Measurements from ENCODE around the gene UBE2A. TPM values are rescaled to one million over a fixed set of nuclear protein-coding genes. Genes with fewer than 3 reads are reported as not detected.

UBE2A gene
- total and polyA plus RNA-seq, 10 of the 15 experiments (the other 5 are each of a cell fraction or from before 2014, with no cell fraction given): 20.8 to 121 (median 48.4) TPM

- ATAC-seq: peak; percentile 69
- peak overlapping the region; percentile 34; the same call in 1 of the 2 replicates for H3K4me2 ChIP-seq (ENCODE audit: control insufficient read depth, insufficient read depth)
- TF ChIP-seq TBL1XR1 (IDR thresholded peaks at IDR 0.05; ENCODE audit: low read depth, low read length): no peak
- no peak for TF ChIP-seq RFX5 (IDR thresholded peaks at IDR 0.05; ENCODE audit: low read depth, low read length)
- no peak for TF ChIP-seq SMC3 (IDR thresholded peaks at IDR 0.05; ENCODE audit: borderline replicate concordance, low read length)
- no peak for TF ChIP-seq CEBPB (IDR thresholded peaks at IDR 0.05; ENCODE audit: borderline replicate concordance in 1 of 2, low read depth in 2 of 2, low read length in 2 of 2)
- no peak for TF ChIP-seq ATF7 (IDR thresholded peaks at IDR 0.05; ENCODE audit: low read depth)
- no peak for TF ChIP-seq TCF12 (IDR thresholded peaks at IDR 0.05; ENCODE audit: low read depth, low read length)
- TF ChIP-seq ZNF592 (IDR thresholded peaks at IDR 0.05): no peak
- TF ChIP-seq POLR2A (IDR thresholded peaks at IDR 0.05; ENCODE audit: low read depth, low read length): no peak; the same call in 1 of the 2 replicates
- TF ChIP-seq USF2 (IDR thresholded peaks at IDR 0.05; ENCODE audit: borderline replicate concordance, low read depth, low read length): no peak
- peak in 1 of 3 experiments; percentile 5; a peak in 1 of 6 replicates for TF ChIP-seq CTCF (IDR thresholded peaks at IDR 0.05 in 2 of 3, conservative IDR thresholded peaks at IDR 0.05 in 1 of 3; ENCODE audit: control insufficient read depth in 2 of 3, extremely low read depth in 1 of 3, insufficient read depth in 1 of 3, low read depth in 3 of 3, low read length in 3 of 3)
- 0 out of 2 replicates have a peak, but pooled peaks have one; percentile 17 for TF ChIP-seq NBN (IDR thresholded peaks at IDR 0.05)
- no peak for TF ChIP-seq YY1 (IDR thresholded peaks at IDR 0.05; ENCODE audit: low read depth, low read length)
- no peak for TF ChIP-seq MEF2B (IDR thresholded peaks at IDR 0.05; ENCODE audit: partially characterized antibody, poor library complexity, severe bottlenecking)
- TF ChIP-seq USF1 (IDR thresholded peaks at IDR 0.05; ENCODE audit: borderline replicate concordance, extremely low read length, insufficient read depth, low read depth, low read length): no peak
Observed at GRCh38 chrX:119605464-119606279, 31.3 kb downstream of the UBE2A start.

More at GRCh38 chrX:119605464-119606279, 31.3 kb downstream of the UBE2A start:
- peak overlapping the region; percentile 61 for H2AFZ ChIP-seq (ENCODE audit: control insufficient read depth, low read depth, low read length)
- H3K9me3 ChIP-seq (replicated peaks; ENCODE audit: control insufficient read depth, insufficient read depth, low read length): no peaks in the 10 kb centered on the region
- RAD21 ChIA-PET (ENCODE audit: unreplicated experiment): interaction anchor here (0.7 to 2.6 kb wide), 15 partner anchors 10 to 186 kb away, joined by 3 to 9 read pairs (median 4); partner anchors contain the start of genes RPL39, SEPTIN6, SLC25A5 and UBE2A
- CTCF ChIA-PET: interaction anchor here (0.7 to 2.2 kb wide), 6 partner anchors 29 to 174 kb away, joined by 3 to 13 read pairs (median 4); no protein-coding TSS in a partner anchor
- no TSS peak for BruUV-seq (replicated peaks)
- in situ Hi-C loops (cut with MboI) (no loop called here), intact Hi-C loops (cut with micrococcal nuclease; ENCODE audit: unreplicated experiment) (no loop called here)
- FAIRE-seq (no peak), DNase-seq (ENCODE audit: low read depth, low spot score) (no peak)
- peak overlapping the region; percentile 77 for H3K9ac ChIP-seq (ENCODE audit: control insufficient read depth, insufficient read depth, low read length)
- no peaks in the 10 kb centered on the region for H4K20me1 ChIP-seq (ENCODE audit: control insufficient read depth, insufficient read depth)
- H3K27me3 ChIP-seq (replicated peaks in 1 of 2; ENCODE audit: control insufficient read depth in 2 of 2, insufficient read depth in 2 of 2, low read length in 1 of 2): no peaks in the 10 kb centered on the region
- peaks cover 44% of the 10 kb centered on the region for H3K79me2 ChIP-seq (ENCODE audit: control insufficient read depth, insufficient read depth, low read length)
- SMC1A ChIA-PET (ENCODE audit: uncharacterized antibody, unreplicated experiment): interaction anchor here (1.1 to 2.3 kb wide), 8 partner anchors 11 to 159 kb away, joined by 3 to 9 read pairs (median 4); partner anchors contain the start of genes SEPTIN6 and UBE2A
- H3K36me3 ChIP-seq (ENCODE audit: control insufficient read depth in 2 of 2, insufficient read depth in 2 of 2, low read length in 1 of 2): no peaks in the 10 kb centered on the region; a peak in 1 of 4 replicates
- POLR2A ChIA-PET: interaction anchor here (1.0 to 2.1 kb wide), 9 partner anchors 11 to 153 kb away, joined by 3 to 13 read pairs (median 5); partner anchors contain the start of gene SOWAHD
- H3K4me3 ChIP-seq: peak overlapping the region; percentile 57
- H3K4me1 ChIP-seq (ENCODE audit: control insufficient read depth, insufficient read depth, low read length): no peaks in the 10 kb centered on the region; the same call in 1 of the 2 replicates
- H3K27ac ChIP-seq (ENCODE audit: control insufficient read depth, insufficient read depth): peak overlapping the region; percentile 85
- 37% methylated on average over 45 of the region's 68 CpGs for WGBS (ENCODE audit: insufficient coverage, insufficient replicate concordance, low lambda C conversion rate, missing lambda C conversion rate)

Measured in GM12878 (cell line).